OCI-M1 (cell line): ENCODE data around the gene APOM.
A peak's percentile ranks its signal among the peaks of the same experiment; 100 is the strongest.

Experiments
- DNase-seq: peaks from one replicate; lab custom pipeline; 2025; lab: John Stamatoyannopoulos, UW

Gene APOM

DNA sequence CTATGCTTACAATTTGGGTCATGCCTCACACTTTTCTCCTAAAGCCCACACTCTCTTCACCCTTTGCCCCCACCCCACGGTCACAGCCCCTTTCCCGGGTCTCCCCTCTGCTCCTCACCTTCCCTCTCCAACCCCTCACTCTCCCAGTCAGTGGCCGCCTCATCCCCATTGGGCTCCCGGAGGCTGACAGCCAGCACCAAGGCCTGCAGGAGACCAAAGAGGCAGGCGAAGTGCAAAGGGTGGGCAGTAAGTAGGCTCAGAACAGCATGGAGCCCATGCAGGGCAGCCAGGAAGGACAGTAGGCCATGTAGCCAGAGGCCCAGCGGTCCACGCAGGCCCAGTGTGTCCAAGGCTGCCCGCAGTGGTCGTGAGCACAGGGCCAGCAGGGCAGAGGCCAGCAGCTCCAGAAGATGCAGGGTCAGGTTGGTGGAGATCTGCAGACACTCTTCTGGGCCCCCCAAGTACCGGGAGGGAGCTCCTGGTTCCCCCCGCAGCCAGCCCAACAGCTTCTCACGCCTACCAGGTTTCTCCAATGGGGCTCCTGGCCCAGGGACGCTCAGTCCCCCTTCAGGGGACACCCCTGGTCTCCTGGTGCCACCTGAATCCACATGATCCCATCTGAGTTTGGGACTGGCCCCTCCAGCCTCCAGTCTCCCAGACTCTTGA, 3.4 kb downstream of the APOM start:
- no peak for DNase-seq

DNA sequence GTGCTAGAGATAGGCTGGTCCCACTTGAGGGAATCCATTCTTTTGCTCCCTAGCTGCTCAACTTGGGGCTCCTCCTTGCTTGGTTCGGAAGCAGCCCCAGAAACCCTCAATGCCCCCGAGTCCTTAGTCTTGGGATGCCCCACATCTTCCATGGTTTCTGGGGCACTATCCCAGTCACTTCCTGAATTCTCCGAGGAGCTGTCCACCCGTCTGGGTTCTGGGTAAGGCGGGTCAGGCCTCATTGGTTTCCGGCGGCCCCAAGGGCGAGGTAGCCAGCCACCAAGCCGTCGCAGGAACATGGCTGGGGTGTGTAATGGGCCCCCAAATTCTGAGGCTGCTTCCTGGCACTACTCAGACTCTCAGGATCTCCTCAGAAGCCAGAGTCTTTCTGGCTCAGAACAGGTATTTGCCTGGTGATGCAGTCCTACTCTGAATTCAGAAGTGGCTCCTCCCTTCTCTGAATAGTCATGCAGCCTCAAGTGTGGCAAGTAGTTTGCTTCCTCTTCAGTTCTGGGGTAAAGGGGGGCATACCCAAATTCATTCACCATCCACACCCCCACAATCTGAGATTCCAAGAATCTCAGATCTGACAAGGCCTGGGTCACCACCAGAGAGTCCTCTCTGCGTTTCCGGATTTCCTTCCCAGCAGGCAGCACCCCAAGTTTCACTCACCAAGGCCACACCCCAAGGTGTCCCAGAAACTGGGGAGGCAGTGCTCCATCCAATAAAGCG, 4.1 kb downstream of the APOM start:
- no peak for DNase-seq

DNA sequence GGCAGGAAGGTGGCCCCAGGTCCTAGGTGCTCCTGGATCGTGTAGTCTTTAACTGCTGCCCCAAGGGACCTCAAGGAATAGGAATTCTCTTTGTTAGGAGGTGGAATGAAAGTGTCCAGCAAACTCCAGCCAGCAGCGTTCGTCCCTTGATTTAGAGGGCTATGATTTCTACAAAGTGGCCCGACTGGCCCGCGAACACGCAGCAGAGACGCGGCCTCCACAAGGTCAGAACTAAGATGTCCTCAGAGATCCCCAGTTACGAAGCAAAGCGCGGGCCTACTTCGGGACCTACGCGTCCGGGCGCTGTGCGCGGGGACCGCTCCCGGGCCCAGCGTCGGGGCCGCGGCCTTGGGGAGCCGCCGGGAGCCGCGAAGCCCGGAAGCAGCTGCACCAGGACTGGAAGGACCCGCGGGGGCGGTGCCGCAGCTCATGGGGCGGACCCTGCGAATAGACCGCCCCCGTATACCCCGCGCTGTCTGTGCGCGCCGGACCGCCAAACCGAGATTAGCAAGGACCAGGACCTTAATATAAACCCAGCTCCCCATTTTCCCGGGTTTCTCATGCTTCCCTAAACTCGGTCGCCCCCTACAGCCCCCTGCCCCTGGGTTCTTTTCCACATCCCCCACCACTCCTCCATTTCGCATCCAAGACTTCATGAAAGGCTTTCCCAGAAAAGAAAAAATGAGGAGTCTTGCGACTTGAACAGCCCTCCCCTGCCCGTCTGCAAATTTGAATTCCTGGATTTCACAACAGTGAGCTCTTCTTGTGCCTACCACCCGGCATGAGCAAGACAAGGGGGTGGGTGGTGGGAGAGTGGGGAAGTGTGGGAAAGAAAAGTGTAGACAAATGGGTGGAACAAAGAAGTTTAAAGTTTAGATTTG, 4.9 kb downstream of the APOM start, which contains the start of gene C6orf47:
C6orf47 (minus strand) TSS at position 398 of the 881 bp plus-strand sequence. CDS start 831 bp downstream, outside the sequence.
- DNase-seq: peak; percentile 96

DNA sequence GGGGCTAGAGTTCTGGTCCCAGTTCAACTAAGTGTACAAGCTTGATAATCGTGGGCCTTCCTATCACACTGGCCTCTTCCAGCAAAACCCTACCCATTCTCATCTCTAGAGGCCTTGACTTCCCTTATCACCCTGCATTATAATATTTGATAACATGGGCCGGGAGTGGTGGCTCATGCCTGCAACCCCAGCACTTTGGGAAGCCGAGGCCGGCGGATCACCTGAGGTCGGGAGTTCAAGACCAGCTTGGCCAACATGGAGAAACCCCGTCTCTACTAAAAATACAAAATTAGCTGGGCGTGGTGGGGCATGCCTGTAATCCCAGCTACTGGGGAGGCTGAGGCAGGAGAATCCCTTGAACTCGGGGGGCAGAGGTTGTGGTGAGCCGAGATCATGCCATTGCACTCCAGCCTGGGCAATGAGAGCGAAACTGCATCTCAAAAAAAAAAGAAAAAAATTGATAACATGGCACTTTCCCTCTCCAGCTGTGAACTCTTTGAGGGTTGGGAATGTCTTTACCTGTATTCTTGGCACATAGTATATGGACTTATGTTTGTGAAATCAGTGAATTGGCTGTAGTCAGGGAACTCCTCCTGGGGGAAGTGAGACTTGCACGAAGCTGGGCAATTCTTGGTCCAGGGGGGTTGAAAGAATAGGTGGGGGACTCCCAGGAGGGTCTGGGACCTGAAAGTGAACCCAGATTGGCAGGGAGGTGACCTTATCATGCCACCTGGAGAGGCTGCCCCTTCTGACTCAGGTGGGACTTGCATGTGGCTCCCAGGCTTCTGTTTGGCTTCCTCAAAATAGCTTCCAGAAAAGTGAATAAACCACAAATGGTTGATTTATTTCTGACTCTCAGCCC, 5.8 kb downstream of the APOM start:
- DNase-seq: no peak

DNA sequence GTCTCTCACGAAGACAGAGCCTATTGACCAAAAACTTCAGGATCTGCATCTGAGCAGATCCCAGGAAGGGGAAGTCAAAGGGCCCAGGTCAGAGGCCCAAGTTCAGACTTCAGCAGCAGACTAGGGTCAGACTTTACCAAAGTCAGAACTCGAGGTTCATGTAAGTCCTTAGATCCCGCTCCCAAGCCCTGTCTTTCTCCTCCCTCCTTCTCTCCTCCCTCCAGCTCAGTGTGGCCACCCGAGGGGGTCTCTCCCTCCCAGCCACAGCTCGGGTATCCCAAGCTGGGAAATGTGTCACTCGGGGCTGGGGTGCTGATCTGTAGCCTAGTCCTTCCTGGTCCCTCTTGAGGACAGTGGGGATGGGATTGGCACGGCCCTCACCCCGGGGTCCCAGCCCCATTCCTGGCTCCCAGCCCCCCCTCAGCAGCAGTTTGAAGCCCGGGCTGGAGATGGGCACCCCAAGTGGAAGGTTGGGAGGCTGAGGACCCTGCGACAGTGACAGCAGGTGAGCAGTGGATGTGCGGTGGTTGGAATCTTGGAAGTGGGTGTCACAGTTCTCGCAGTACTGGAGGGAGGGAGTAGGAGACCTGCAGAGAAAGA, 6.5 kb downstream of the APOM start:
- no peak for DNase-seq

DNA sequence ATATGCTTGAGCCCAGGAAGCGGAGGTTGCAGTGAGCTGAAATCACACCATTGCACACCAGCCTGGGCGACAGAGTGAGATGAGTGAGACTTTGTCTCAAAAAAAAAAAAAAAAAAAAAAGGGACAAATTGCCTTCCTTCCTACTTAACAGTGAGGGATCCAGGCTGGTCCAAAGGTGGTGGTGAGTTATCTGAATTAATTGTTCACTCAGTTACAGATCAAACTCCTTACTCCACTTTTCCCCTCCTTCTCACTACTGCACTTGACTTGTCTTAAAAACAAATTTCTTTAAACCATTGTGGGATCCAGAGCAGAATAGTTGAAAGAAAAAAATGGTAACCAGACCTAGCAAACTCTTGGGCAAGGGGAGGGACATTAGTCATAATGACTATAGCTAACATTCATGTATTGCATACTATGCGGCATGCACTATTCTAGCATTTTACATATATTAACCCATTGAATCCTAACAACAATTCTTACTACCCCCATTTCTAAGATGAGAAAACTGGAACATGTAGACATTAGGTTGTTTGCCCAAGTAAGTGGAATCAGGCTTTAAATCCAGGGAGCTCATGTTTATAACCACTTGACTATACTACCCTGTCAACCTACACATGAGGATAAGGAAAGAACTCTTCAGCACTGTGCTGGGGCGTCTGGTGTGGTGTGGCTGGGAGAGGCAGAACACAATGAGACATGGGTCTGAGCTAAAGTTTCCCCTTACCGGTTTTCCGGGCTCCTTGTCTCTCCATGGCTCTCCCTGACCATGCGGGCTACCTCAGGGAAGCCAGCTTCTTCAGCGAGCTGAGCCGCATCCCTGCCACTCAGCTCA, 7.6 kb downstream of the APOM start:
- DNase-seq: no peak

DNA sequence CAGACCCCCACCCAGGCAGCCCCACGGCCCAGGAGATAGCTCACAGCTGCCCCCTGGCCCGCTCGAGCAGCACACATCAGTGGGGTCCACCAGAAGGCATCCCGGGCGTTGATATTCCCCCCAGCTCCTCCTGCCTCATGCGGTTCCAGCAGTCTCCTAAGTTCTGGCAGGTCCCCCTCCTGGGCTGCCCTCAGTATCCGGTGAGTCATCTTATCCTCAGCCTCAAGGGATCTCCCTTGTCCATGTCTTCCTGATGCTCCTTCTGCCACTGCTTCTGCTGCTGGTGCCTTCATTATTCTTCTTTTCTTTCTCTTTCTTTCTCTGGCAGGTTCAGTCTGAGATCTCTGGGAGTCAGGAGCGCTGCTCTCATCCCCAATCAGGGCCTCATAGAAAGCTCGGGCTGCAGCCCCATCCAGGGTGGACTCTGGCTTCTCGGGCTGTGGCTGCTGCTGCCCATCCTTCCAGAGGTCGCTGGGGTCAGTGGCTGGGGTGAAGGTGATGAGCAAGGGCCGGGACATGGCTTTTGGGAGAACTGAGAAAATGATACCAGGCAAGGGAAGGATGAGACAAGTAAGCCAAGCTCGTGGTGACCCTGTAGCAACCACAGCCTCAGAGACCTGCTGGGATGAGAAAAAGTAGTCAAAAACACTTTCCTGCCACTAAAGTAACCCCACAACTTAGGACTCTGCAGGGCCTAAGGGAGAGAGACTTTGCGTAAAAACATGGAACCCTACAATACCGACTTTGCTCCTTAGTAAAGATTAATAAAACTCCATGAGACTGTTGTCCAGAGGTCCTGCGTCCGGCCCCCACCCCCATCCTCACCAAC, 8.5 kb downstream of the APOM start:
- peak; percentile 56 for DNase-seq

DNA sequence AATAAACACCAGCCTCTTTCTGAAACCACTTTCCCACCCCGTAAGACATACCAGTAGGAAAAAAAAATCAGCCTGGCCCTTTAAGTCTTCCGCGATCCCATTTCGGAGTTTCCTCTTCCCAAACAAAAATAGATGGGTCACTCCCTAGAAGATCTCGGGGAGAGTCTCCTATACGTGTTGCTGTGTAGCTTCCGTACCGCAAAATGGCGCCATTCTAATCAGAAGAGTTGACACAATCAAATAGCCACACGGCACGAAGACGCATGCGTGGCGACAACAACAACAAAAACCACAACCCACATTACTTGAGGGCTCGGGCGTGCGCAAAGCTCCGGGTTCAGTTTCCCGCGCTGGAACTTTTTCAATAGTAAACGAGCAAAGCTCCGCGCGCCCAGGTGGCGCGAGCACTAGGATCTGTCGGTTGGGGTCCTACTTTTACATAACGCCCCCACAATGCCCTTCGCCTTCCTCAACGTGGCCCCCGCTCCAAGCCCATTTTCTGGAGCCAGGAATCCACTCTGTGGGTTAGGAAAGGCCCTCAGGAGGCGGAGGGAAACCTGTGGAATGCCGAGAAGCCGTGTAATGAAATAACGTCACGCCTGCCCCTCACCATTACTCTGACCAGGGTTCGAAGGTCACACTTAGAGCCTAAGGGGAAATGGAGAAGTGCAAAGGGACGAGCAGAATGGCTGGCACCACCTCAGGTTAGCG, 9.3 kb downstream of the APOM start, which contains the start of gene GPANK1:
GPANK1 (minus strand) TSS at position 208 of the 711 bp plus-strand sequence. CDS start 519 bp downstream, outside the sequence.
- peak; percentile 98 for DNase-seq

DNA sequence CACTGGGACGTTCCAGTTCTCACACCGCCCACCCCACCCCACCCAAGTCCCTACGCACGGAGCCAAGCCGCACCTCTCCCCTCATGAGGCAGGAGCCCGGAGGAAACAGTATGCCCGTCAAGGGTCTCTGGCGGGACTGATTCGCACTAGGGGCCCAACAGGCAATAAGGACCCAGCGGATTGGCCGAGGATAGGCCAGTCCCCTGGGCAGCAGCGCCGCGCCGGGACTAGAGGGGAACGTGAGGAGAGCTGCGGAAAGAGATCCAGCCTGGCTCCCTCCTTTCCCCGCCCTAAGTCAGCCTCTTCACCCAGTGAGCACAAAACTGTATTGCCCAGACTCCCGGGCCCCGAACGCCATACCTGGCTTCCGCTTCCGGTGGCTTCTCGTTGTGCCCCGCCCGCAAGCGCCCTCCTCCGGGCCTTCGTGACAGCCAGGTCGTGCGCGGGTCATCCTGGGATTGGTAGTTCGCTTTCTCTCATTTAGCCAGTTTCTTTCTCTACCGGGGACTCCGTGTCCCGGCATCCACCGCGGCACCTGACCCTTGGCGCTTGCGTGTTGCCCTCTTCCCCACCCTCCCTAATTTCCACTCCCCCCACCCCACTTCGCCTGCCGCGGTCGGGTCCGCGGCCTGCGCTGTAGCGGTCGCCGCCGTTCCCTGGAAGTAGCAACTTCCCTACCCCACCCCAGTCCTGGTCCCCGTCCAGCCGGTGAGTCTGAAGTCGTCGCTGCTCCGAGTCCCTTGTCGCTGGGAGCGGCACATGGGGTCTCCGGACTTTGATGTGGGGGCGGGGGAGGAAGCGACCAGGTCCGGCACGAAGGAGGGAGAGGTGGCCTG, 10.0 kb downstream of the APOM start, which contains the start of gene CSNK2B:
CSNK2B (plus strand) TSS at position 580 of the 836 bp plus-strand sequence. CDS start 752 bp downstream, outside the sequence.
- peak; percentile 99 for DNase-seq

DNA sequence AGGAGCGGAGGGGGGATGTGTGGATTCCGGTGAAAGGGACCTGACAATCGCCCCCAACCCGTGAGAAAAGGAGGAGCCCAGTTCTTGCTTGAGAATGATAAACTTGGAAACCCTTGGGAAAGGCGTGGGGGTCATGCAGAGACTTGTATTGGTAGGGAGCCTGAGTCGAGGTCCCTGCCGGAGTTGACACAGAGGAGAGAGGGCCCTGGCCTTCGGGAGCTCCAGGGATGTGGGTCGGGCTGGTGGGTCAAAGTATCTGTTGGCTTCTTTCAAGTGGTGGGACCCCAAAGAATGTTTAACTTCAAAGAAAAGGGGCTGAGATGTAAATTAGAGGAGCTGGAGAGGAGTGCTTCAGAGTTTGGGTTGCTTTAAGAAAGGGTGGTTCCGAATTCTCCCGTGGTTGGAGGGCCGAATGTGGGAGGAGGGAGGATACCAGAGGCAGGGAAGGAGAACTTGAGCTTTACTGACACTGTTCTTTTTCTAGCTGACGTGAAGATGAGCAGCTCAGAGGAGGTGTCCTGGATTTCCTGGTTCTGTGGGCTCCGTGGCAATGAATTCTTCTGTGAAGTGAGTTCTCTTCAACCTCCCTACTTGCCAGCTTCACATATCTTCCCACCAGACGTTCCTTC, 10.8 kb downstream of the APOM start:
- no peak for DNase-seq

DNA sequence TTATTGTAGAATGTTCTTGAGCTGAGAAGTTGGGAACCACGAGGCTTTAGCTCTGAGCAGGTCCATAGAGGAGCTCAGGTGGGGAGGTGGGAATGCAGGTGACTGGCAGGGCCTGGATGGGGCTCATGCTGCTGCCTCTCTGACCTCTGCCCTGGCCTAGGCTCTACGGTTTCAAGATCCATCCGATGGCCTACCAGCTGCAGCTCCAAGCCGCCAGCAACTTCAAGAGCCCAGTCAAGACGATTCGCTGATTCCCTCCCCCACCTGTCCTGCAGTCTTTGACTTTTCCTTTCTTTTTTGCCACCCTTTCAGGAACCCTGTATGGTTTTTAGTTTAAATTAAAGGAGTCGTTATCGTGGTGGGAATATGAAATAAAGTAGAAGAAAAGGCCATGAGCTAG, 14.0 kb downstream of the APOM start, which contains the start of gene LY6G5B:
LY6G5B (plus strand) TSS at position 301 of the 400 bp plus-strand sequence. CDS start 975 bp downstream, outside the sequence.
- no peak for DNase-seq

DNA sequence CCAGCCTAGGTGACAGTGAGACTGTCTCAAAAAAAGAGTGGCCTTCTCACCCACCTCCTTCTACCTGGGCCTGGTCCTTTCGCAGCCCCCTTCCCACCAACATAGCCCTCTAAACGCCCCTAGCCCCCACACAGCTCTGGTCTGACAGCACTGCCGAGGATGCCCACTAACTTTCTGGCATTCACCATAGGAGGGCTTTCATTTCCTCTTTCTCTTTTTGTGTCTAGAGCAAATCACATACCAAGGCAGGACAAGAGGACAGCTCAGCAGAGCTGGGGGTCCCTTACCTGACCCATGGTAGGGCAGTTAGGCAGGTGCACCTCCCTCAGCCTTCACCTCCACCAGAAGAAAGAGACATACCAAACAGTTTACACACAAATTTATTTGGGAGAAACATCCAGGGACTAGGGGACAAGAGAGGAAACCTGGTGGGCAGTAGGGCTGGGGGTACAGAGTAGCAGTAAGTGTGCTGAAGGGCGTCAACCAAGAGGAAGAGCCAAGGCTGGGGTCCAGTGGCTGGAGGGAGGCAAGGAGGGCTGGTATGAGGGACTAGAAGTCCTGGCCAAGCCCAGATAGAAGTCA, 20.7 kb downstream of the APOM start:
- no peak for DNase-seq

DNA sequence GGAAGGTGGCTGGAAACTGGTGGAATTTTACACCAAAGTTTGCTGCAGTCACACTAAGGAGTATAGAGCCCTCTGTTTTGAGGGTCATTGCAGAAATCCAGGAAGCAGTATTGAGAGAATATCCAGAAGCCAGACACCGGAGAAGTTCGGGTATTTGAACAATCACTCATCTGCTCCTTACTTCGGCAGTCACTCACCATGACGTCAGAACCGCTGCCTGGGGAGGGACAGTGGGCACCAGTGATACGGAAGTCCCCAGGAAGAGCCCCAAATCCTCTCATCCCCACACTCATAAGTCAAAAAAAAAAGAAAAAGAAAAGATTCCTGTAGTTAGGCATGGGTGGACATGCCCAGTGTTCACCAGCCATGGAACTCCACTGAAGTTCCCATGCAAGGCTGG, 21.2 kb downstream of the APOM start:
- no peak for DNase-seq

DNA sequence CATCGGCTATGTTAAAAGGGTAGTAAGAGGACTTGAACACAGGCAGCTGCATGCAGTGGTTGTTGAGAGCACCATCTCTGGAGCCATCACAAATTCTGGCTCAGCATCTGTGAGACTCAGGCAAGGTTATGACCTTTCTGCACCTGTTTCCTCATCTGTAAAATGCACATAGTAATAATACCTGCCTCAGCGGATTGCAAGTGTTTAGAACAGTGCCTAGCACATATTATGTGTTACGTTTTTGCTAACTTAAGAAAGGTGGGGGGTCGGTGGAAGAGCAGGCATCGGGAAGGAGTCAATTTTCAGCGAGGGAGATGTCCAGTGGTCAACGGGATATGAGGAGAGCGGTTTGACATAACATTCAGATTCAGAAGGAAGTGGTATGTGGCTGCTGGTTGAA, 22.3 kb downstream of the APOM start:
- no peak for DNase-seq

DNA sequence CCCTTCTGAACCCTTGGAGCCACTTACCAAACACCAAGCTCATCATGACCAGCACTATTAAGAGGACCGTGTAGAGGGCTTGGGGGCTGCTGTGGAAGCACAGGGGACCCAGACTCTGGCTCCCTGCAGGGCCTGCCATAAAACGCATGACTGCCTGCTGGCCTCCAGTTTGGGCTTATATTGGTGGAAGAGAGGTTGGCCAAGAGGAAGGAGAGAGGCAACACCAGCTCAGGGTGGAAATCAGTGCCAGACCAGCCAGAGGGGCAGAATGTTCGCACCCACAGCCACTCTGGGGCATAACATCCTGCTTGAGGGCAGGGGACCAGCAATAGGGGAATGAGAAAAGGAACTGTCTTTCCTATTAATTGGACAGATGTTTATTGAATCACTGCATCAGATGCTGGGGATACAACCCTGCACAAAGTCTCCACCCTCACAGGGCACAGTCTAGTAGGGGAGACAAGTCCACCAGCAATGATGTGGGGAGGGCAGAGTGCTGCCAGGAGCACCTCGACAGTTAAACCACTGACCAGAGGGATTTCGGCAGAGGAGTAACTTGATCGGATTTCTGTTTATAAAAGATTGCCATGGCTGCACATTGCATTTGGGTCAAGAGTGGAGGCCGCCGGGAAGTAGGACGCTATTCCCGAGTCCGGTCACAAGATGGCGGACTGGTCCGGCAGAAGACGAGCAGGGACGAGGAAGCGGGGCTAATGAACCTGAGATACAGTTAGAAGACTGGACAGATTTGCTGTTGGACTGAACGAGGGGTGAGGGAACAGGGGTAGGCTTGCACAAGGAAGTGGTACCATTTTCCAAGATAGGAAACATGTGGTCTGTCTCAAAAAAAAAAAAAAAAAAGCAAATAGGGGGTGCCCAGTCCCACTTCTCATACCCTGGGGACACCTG, 24.8 kb downstream of the APOM start, which contains the start of gene LY6G5C:
LY6G5C (minus strand) TSS at position 842 of the 909 bp plus-strand sequence; CDS start at position 148, 694 bp downstream.
- peak; percentile 90 for DNase-seq
